NCI-H2171 treated with DMSO at 0.1 percent for 48 hours (cell line): Measurements from ENCODE around the gene AAGAB.
"Not testable (repeated sequence)": the region's sequence is repeated elsewhere in the genome, so short reads cannot be mapped to it uniquely, and the experiment has no call there.

Source experiments
- DNase-seq: peaks from one replicate; lab custom pipeline; 2025; lab: John Stamatoyannopoulos, UW

The AAGAB gene

GRCh38 chr15:67172172-67172571 lies 82.3 kb downstream of the AAGAB start:
- DNase-seq: no peak

GRCh38 chr15:67171471-67171870 lies 83.0 kb downstream of the AAGAB start:
- DNase-seq: no peak

GRCh38 chr15:67170143-67170925 lies 84.1 kb downstream of the AAGAB start:
- DNase-seq: peak; percentile 45

GRCh38 chr15:67168694-67169093 lies 85.8 kb downstream of the AAGAB start:
- DNase-seq: no peak

- DNase-seq: no peak
Measured at GRCh38 chr15:67167091-67167490, 87.4 kb downstream of the AAGAB start.

GRCh38 chr15:67166280-67167009 lies 88.0 kb downstream of the AAGAB start:
- DNase-seq: no peak

GRCh38 chr15:67165254-67166253 lies 88.9 kb downstream of the AAGAB start:
- DNase-seq: no peak

- DNase-seq: no peak
Measured at GRCh38 chr15:67164811-67165253, 89.6 kb downstream of the AAGAB start.

- no peak for DNase-seq
Measured at GRCh38 chr15:67164401-67164791, 90.1 kb downstream of the AAGAB start.

- DNase-seq: no peak
Measured at GRCh38 chr15:67163180-67163579, 91.3 kb downstream of the AAGAB start.

GRCh38 chr15:67161881-67162280 lies 92.6 kb downstream of the AAGAB start:
- DNase-seq: no peak

- no peak for DNase-seq
Measured at GRCh38 chr15:67161412-67161811, 93.0 kb downstream of the AAGAB start.

GRCh38 chr15:67158367-67158766 lies 96.1 kb downstream of the AAGAB start:
- no peak for DNase-seq

GRCh38 chr15:67157521-67158252 lies 96.8 kb downstream of the AAGAB start:
- DNase-seq: no peak

- no peak for DNase-seq
Measured at GRCh38 chr15:67156834-67157233, 97.6 kb downstream of the AAGAB start.

GRCh38 chr15:67156426-67156825 lies 98.0 kb downstream of the AAGAB start:
- no peak for DNase-seq

GRCh38 chr15:67154249-67154648 lies 100.2 kb downstream of the AAGAB start:
- no peak for DNase-seq

GRCh38 chr15:67153044-67153443 lies 101.4 kb downstream of the AAGAB start:
- DNase-seq: not testable (repeated sequence)

- DNase-seq: no peak
Measured at GRCh38 chr15:67152429-67152828, 102.0 kb downstream of the AAGAB start.
